Measurements from ENCODE around the gene PTPRM.
A peak's percentile ranks its signal among the peaks of the same experiment; 100 is the strongest.
"Not testable (repeated sequence)": the region's sequence is repeated elsewhere in the genome, so short reads cannot be mapped to it uniquely, and the experiment has no call there.

The PTPRM gene

GRCh38 chr18:8020132-8020846 is 453.2 kb downstream of the PTPRM start:
- no peak for DNase-seq

- peak; percentile 93 for DNase-seq
These were observed 461.9 kb downstream of the PTPRM start for GRCh38 chr18:8029061-8029460.

DNA sequence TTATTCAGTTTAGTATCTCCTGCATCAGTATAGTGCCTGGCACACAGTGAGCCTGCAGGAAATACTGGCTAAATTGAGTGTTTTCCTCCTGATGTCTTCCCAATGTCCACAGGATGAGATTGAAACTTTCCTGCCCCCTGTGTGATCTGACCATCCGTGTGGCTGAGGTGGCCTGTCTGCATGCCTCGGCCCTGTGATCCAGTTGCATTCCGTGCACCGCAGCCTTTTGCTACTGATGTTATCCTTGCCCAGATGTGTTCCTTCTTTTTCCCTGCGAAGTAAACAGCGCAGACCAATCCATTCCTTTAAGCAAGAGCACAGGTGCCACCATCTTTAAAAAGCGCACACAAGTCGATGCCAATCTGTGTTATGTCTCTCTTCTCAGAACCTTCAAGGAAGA is 462.6 kb downstream of the PTPRM start:
- no peak for DNase-seq

GRCh38 chr18:8030201-8030600 is 463.1 kb downstream of the PTPRM start:
- DNase-seq = no peak

- DNase-seq = no peak
These were observed 464.4 kb downstream of the PTPRM start for GRCh38 chr18:8031496-8031895.

- DNase-seq = no peak
These were observed 467.6 kb downstream of the PTPRM start for GRCh38 chr18:8034674-8035073.

GRCh38 chr18:8036551-8036950 is 469.4 kb downstream of the PTPRM start:
- no peak for DNase-seq

DNA sequence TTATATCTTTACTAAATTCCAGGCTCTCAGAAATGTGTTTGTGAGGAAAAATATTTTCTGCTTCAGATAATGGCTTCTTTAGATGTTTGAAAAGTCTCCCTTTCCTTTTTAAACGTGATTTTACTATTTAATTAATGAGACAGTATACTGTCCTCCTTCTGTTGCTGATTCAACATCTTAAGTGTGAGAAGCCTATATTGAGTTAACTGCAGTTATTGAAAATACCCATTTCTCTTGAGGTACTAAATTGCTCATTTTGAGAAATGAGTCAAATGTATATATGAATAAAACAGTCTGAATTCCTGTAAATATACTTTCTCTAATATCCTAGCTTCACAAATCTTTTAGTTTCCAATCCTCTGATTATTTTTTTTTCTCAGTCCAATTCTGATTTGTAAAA is 470.2 kb downstream of the PTPRM start:
- DNase-seq = no peak

- DNase-seq = no peak
These were observed 472.9 kb downstream of the PTPRM start for GRCh38 chr18:8040021-8040420.

DNA sequence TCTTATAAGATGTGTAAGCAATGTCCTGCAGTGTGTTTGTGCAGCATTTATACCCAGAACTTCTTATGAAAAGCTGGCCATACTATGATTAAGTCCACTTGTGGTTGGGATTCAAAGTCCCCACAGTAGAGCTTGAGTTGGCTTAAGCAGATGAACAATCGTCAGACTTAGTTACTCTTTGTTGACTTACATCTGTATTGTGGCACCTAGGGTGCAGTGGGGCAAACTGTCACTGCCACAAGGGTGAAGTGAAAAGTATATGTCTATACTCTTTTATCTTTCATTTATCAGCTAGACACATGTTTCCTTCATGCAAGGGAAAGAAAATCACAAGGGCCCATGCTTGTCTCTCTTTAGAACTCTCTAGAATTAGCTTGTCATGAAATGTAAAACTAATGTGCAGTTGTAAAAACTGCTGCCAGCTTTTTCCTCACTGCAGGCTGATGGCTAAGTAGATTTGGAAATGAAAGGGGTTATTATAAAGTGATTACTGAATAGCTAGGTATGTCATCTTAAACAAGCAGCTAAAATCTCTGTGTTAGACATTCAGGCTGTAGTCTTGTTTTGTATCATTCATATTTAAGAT is 474.5 kb downstream of the PTPRM start:
- DNase-seq = no peak

DNA sequence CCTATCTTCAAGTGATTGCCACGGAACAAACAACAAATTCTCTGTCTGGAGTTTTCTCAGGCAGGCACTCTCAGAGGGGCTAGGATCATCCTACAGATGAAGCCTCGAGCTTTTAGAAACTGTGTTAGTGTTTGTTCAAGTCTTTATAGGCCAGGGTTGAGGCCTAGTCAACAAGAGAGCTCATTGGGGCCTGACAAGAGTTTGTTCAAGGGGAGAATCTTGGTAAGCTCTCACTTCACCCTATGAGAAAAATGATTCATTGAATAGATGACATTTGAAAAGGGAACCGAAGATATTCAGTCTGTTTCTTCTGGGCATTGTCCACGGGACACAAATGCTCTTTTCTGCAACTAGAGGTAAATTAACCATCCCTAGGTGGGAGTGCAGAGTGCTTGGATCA is 476.9 kb downstream of the PTPRM start:
- no peak for DNase-seq

DNA sequence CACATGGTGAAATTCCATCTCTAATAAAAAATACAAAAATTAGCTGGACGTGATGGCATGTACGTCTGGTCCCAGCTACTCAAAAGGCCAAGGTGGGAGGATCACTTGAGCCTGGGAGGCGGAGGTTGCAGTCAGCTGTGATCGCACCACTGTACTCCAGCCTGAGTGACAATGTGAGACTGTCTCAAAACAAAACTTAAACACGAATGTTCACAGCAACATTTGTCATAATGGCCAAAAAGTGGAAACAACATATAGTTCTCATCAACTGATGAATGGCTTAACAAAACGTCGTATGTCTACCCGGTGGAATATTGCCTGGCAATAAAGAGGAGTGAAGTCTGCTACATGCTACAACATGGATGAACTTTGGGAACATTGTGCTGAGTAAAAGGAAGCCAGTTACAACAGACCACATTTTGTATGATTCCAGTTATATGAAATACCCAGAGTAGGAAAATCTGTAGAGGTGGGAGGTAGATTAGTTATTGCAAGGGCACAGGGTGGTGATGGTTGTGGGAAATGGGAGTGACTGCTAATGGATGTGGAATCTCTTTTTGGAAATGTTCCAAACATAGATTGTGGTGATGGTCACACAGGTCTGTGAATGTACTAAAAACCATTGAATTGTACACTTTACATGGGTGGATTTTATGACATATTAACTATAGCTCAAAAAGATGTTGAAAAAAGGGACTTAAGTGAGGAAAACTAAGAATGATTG is 478.2 kb downstream of the PTPRM start:
- DNase-seq = no peak

GRCh38 chr18:8045884-8046281 is 478.8 kb downstream of the PTPRM start:
- no peak for DNase-seq

DNA sequence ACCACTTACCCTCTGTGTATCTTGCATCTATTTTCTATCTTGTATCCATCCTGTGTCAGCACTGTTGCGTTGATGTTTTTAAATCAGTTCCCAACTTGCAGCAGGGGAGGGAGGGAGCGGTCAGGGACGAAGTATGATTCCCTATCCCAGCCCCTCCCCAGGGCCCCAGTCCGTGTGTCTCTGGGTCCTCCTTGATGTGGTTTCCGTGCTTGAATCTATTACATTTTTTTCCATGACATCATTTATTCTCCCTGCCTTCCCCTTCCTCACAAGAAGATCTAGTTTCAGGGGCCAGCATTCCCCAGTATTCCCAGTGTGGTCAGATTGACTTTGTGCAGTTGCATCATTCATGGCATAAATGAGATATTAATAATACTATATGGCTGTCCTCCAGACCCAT is 479.3 kb downstream of the PTPRM start:
- DNase-seq = no peak

DNA sequence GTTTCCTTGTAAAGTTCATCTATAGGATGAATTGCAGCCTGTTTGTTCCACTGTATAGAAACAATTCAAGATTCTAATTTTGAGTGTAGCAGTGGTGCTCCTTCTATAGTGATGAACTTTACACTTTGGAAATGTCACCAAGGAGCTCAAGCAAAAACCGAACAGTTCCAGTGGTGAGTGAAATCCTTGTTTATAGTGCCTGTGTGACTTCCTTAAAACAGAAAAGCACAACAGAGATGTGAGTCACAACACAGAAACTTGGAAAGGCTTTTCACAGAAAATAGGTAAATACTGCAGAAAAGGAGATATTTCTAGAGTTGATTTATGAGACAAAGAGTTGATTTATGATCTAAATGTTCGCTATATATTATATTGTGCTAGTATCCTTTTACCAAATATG is 482.0 kb downstream of the PTPRM start:
- no peak for DNase-seq

GRCh38 chr18:8050616-8051329 is 483.7 kb downstream of the PTPRM start:
- DNase-seq = no peak

DNA sequence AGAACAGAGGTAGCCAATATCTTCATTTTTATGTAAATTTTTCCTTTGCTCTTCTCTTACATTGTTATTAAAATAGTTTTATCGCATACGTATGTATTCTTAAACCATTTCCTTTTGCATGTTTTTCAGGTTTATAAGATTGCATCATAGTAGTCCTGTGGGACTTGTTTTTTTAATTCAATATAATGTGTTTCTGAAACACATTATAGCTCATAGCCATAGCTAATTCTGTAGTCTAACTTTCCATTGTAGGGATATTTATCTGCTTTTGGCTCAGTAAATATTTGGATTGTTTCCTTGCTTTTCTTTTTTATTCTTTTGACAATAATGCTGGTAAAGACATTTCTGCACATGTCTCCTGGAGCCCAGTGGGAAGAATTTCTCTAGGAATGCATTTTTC is 484.3 kb downstream of the PTPRM start:
- DNase-seq = no peak

DNA sequence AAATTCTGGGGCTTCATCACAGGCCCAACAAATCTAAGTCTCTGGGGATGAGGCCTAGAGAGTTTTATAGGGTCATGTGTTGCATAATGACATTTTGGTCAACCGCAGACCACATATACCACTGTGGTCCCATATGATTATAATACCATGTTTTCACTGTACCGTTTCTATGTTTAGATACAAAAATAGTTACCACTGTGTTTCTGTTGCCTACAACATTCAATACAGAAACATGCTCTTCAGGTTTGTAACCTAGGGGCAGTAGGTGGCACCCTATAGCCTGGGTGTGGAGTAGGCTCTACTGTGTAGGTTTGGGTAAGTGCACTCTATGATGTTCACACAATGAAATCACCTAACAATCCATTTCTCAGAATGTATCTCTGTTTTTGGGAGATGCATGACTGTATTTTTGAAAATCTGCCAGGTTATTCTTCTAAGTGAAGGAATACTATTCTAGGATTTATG is 485.2 kb downstream of the PTPRM start:
- no peak for DNase-seq

- DNase-seq = no peak
These were observed 489.6 kb downstream of the PTPRM start for GRCh38 chr18:8056723-8057122.

DNA sequence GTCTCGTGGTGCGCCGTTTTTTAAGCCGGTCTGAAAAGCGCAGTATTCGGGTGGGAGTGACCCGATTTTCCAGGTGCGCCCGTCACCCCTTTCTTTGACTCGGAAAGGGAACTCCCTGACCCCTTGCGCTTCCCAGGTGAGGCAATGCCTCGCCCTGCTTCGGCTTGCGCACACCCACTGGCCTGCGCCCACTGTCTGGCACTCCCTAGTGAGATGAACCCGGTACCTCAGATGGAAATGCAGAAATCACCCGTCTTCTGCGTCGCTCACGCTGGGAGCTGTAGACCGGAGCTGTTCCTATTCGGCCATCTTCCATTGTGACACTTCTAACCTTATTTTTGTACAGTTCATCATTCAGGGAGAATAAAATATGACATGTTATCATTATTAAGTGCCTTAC is 496.0 kb downstream of the PTPRM start:
- DNase-seq = not testable (repeated sequence)

DNA sequence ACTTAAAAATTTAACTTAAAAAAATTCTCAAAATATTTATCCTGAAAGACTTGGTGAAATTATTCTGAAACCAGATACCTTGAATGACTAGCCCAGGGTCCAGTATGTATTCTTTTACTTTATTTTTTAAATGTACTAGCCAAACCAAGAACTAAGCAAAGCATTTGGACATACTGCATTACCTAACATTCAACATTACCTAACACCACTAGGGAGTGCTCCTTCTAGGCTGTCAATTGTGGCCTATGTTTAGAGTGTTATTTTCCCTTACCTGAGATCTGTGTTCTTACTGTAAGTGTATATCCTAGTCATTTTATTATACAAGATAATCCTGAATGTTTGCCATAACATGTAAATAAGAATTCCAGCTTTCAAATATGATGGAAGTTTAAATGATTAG is 496.6 kb downstream of the PTPRM start:
- DNase-seq = peak; percentile 24

DNA sequence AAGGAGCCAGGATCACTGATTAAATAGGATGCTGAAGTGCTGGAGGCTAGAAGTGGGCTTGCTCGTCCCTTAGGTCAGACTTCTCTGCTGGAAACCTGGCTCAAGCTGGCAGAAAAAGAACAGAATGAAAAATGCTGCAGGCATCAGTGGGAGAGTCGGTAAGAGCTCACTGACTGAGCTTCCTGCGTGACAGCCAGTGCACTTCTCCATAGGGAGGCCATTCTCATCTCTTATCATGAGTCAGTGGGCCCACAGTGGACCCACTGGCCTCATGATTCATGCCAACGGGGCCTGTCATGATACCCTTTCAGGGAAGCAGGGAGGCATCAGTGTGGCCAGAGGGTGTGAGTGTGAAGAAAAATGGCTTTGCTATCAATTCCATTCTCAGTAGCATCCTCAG is 498.2 kb downstream of the PTPRM start:
- DNase-seq = no peak

DNA sequence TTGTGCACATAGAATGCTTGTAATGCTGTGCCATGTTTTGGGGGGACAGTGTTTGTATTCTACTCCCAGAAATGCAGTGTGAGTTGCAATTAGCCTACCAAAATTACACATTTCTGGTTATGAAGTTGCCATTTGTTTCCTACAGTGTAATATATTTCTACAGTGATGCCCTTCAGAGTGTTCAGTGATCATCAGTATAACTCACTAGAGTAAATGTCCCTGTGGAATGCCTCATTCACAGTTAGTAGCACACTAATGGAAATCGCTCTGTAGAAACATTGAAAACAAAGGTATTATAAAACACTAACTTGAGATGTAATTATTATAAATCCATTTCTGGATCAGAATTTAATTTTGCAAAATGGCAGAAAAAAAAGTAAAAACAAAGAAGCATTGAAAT is 498.7 kb downstream of the PTPRM start:
- no peak for DNase-seq

DNA sequence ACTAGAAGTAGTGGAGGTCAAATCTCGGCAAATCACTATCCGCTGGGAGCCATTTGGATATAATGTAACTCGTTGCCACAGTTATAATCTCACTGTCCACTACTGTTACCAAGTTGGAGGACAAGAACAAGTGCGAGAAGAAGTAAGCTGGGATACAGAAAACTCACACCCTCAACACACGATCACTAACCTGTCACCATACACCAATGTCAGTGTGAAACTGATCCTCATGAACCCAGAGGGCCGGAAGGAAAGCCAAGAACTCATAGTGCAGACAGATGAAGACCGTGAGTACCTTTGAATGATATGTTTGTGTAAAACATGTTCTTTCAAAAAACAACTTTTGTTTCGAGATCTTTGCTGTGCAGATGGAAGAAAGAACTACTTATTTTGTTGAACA is 502.6 kb downstream of the PTPRM start:
- DNase-seq = no peak
